ENCODE results near the gene RTP4. TPM values are rescaled to one million over a fixed set of nuclear protein-coding genes. Genes with fewer than 3 reads are reported as not detected.

Gene RTP4
- total RNA-seq, 1 donor from 2014 or later: not detected

- Mint-ChIP-seq H3K27me3 (peaks cover 3% of the 10 kb centered on the region), H3K36me3 (ENCODE audit: insufficient read depth) (peaks cover 4% of the 10 kb centered on the region), H3K4me3 (ENCODE audit: low read depth) (no peak overlapping the region), H3K27ac (no peak overlapping the region), H3K4me1 (ENCODE audit: low read depth) (peaks cover 18% of the 10 kb centered on the region), H3K9me3 (ENCODE audit: low read depth) (peaks cover 5% of the 10 kb centered on the region)
- TF ChIP-seq CTCF (IDR thresholded peaks at IDR 0.05; ENCODE audit: unreplicated experiment): no peak
- DNase-seq (ENCODE audit: low spot score, unreplicated experiment): no peak
These were observed 14.5 kb downstream of the RTP4 start for GRCh38 chr3:187382609-187383151.

GRCh38 chr3:187383246-187383645 lies 15.1 kb downstream of the RTP4 start:
- Mint-ChIP-seq H3K27ac (no peak overlapping the region), H3K4me3 (ENCODE audit: low read depth) (no peak overlapping the region), H3K4me1 (ENCODE audit: low read depth) (peaks cover 18% of the 10 kb centered on the region), H3K27me3 (peaks cover 3% of the 10 kb centered on the region), H3K9me3 (ENCODE audit: low read depth) (peaks cover 9% of the 10 kb centered on the region), H3K36me3 (ENCODE audit: insufficient read depth) (peaks cover 4% of the 10 kb centered on the region)
- no peak for TF ChIP-seq CTCF (IDR thresholded peaks at IDR 0.05; ENCODE audit: unreplicated experiment)
- DNase-seq (ENCODE audit: low spot score, unreplicated experiment): no peak

GRCh38 chr3:187385296-187385695 lies 17.1 kb downstream of the RTP4 start:
- H3K4me1 Mint-ChIP-seq (ENCODE audit: low read depth): peaks cover 18% of the 10 kb centered on the region
- H3K4me3 Mint-ChIP-seq (ENCODE audit: low read depth): no peak overlapping the region
- H3K9me3 Mint-ChIP-seq (ENCODE audit: low read depth): peaks cover 27% of the 10 kb centered on the region
- peaks cover 4% of the 10 kb centered on the region for H3K36me3 Mint-ChIP-seq (ENCODE audit: insufficient read depth)
- H3K27ac Mint-ChIP-seq: no peak overlapping the region
- DNase-seq (ENCODE audit: low spot score, unreplicated experiment): no peak
- TF ChIP-seq CTCF (IDR thresholded peaks at IDR 0.05; ENCODE audit: unreplicated experiment): no peak
- peaks cover under 1% of the 10 kb centered on the region for H3K27me3 Mint-ChIP-seq

GRCh38 chr3:187396661-187397060 lies 28.5 kb downstream of the RTP4 start:
- H3K4me1 Mint-ChIP-seq (ENCODE audit: low read depth): peaks cover 23% of the 10 kb centered on the region

GRCh38 chr3:187398955-187399354 lies 30.8 kb downstream of the RTP4 start:
- Mint-ChIP-seq H3K4me3 (ENCODE audit: low read depth) (no peak overlapping the region), H3K27me3 (no peaks in the 10 kb centered on the region), H3K9me3 (ENCODE audit: low read depth) (no peaks in the 10 kb centered on the region), H3K27ac (no peak overlapping the region), H3K4me1 (ENCODE audit: low read depth) (peaks cover 21% of the 10 kb centered on the region), H3K36me3 (ENCODE audit: insufficient read depth) (no peaks in the 10 kb centered on the region)
- TF ChIP-seq CTCF (IDR thresholded peaks at IDR 0.05; ENCODE audit: unreplicated experiment): no peak
- no peak for DNase-seq (ENCODE audit: low spot score, unreplicated experiment)

More at GRCh38 chr3:187396661-187397060, 28.5 kb downstream of the RTP4 start:
- DNase-seq (ENCODE audit: low spot score, unreplicated experiment): no peak
- H3K27ac Mint-ChIP-seq: no peak overlapping the region
- no peaks in the 10 kb centered on the region for H3K9me3 Mint-ChIP-seq (ENCODE audit: low read depth)
- no peak for TF ChIP-seq CTCF (IDR thresholded peaks at IDR 0.05; ENCODE audit: unreplicated experiment)
- H3K27me3 Mint-ChIP-seq: no peaks in the 10 kb centered on the region
- H3K4me3 Mint-ChIP-seq (ENCODE audit: low read depth): no peak overlapping the region
- H3K36me3 Mint-ChIP-seq (ENCODE audit: insufficient read depth): no peaks in the 10 kb centered on the region
